Activated CD8-positive, alpha-beta memory T cell treated with anti-CD3 and anti-CD28 coated beads, Interleukin-2, amount 50 U/mL, for 48 hours (primary cell): ENCODE results near the gene TNFRSF17.

ENCODE experiments used
- DNase-seq: peaks from one replicate; pipeline ENCODE4 v3.0.0-alpha.2; 2020

Gene TNFRSF17

DNA sequence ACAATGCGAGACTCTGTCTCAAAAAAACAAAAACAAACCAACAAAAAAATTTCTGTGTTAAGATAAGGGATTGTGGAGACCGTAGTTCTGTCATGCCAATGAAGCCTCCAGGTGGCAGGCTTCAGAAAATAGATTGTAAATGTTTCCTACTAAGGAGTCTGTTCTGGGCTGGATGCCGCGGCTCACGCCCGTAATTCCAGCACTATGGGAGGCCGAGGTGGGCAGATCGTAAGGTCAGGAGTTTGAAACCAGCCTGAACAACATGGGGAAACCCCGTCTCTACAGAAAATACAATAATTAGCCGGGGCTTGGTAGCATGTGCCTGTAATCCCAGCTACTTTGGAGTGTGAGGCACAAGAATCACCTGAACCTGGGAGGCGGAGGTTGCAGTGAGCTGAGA lies 7.1 kb downstream of the TNFRSF17 start:
- no peak for DNase-seq

DNA sequence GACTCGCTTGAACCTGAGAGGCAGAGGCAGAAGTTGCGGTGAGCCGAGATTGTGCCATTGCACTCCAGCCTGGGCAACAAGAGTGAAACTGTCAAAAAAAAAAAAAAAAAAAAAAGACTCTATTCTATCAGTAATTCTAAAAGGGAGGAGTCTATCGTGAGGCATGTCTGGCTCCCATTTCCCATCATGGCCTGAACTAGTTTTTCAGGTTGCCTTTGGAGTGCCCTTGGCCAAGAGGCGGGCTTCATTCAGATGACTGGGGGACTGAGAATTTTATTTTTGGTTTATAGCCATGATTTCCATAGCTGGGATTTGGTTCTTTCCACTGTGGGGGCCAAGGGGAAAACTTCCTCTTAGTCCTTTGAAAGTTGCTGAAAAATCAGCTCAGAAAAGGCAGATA lies 8.1 kb downstream of the TNFRSF17 start:
- no peak for DNase-seq

DNA sequence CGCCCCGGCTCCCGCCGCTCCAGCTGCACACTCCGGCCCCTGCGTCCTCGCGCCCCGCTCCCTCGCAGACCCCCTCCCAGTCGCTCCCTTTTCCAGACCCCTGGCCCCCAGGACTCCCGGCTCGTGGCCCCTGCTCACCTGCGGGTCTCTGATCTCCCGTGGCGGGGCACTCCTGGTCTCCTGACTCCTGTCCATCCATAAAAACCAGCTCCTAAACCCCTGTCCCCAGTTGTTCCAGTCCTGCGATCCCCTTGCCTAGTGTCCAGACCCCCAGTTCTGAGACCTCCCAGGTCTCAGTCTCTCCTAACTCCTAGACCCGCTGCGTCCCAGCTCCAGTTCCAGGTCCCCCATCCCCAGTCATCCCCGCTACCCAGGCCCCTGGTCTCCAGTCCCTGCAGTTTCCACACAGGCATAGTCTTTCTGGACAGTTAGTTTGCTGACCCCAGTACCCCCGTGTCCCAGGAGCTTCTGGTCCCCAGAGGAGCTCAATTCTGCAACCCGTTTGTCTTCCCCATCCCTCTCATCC lies 11.9 kb downstream of the TNFRSF17 start:
- DNase-seq, result peak; percentile 60

DNA sequence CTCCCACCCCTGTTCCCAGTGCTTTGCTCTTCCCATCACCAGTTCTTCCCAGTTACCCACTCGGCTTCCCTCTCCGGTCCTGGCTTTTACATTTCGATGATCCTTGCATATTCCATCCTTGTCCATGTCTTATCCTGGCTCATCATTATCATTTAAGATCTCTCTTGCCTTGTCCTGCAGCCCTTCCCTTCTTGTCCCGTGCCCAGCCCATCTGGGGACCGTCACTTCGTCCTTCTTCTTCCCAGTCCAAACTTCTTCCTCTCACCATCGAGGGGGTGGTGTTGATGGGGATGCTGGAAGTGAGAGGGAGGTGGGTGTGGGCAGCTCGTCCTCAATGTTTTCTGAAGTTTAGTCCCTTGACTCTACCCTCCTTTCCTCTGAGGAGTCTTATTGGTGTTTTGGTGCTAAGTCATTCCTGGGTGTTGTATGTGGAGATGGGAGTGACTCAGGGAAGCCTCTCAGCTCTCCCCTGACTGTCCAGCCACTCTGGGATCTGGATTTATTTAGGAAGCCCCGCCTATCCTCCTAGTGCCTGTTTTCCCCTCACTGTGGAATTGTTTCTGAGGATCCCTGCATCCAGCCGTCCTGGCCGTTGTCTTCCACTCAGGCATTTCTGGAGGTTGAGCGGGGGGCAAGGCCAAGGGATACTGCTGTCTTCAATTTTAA lies 12.5 kb downstream of the TNFRSF17 start:
- no peak for DNase-seq

DNA sequence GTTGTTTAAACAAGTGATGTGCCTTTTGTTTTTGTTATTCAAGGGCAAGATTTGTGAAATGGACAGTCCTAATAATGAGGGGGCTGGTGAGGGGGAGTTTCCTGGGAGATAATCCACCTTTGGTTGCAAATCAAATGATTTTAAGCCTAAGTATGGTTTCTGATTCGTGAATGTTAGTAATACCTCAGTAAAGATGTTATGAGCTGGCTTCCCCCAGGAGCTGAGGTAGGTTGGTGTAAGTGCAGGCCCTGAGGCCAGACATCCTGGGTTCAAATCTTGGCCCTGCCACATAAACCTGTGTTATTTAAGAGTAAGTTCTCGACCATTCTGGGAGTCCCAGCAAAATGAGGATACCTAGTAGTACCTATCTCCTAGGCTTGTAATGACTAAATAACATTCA lies 13.1 kb downstream of the TNFRSF17 start:
- no peak for DNase-seq

DNA sequence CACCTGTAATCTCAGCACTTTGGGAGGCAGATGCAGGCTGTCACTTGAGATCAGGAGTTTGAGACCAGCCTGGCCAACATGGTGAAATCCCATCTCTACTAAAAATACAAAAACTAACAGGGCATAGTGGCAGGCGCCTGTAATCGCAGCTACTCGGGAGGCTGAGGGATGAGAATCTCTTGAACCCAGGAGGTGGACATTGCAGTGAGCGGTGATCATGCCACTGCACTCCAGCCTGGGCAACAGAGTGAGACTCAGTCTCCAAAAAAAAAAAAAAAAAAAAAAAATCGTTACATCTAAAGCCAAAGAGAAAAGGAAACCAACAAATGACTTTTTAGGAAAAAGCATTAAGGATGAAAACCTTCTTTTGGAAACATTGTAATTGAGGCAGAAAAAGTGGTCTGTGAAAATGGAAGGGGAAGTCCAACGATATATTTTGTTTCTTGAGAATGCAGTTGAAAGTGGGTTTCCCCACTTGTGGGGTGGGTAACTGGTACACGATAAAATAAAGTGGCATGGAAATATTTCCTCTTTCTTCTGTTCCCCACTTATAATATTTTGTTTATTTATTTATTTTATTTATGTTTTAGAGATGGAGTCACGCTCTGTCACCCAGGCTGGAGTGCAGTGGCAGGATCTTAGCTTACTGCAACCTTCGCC lies 14.1 kb downstream of the TNFRSF17 start:
- no peak for DNase-seq

DNA sequence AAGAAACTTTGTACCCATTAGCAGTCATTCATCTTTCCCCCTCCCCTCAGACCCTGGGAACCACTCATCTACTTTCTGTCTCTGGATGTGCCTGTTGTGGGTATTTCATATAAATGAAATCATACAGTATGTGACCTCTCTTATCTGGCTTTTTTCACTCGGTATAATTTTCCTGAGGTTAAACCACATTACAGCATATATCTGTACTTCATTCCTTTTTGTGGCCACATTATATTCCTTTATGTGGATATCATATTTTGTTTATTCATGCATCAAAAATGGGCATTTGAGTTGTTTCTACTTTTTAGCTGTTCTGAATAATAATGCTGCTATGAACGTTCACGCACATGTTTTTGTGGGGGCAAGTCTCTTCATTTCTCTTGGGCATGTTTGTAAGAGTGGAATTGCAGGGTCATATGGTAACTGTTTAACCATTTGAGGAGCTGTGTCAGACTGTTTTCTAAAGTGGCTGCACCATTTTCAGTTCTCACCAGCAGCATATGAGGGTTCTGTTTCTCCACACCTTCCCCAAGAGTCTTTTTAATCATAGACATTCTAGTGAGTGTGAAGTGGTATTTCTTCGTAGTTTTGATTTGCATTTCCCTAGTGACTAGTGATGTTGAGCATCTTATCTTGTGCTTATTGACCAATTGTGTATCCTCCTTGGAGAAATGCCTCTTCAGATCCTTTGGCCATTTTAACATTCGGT lies 15.3 kb downstream of the TNFRSF17 start:
- no peak for DNase-seq

DNA sequence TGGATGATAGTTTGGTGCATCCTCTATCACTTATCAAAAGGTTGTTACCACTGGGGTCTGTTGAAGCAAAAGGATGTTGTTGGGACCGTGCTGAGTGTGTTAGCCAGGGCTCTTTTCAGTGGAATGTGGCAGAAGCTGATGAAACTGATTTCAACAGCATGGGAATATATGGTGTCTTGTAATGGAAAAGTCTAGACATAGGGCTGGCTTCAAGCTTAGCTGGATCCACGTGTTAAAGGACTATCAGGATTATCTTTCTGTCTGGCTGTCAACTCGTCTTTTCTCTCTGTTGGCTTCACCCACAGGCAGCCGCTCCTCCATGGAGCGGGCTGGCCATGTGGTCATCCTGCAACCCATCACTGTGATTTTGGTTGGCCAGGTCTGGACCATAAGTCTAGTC lies 20.2 kb downstream of the TNFRSF17 start:
- no peak for DNase-seq

DNA sequence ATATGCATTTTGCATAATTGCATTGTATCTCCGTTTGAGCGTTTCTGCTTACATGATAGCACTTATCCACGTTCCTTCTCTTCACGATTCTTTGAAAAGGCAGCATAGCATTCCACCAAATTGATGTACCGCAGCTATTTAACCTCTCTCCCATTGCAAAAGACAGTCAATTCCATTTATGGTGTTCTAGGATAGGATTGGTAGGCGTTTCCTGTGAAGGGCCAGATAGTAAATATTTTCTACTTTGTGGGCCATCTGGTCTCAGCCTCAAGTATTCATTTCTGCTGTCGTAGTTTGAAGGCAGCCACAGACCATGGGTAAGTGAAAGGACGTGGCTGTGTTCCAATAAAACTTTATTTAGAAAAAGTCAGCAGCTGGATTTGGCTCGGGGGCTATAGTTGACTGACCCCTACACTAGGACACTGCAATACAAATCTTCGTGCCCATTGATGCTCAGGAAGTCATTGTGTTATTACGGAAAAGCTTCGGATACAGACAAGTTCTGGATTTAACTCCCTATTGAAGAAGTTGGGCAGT lies 21.6 kb downstream of the TNFRSF17 start:
- DNase-seq, result no peak

DNA sequence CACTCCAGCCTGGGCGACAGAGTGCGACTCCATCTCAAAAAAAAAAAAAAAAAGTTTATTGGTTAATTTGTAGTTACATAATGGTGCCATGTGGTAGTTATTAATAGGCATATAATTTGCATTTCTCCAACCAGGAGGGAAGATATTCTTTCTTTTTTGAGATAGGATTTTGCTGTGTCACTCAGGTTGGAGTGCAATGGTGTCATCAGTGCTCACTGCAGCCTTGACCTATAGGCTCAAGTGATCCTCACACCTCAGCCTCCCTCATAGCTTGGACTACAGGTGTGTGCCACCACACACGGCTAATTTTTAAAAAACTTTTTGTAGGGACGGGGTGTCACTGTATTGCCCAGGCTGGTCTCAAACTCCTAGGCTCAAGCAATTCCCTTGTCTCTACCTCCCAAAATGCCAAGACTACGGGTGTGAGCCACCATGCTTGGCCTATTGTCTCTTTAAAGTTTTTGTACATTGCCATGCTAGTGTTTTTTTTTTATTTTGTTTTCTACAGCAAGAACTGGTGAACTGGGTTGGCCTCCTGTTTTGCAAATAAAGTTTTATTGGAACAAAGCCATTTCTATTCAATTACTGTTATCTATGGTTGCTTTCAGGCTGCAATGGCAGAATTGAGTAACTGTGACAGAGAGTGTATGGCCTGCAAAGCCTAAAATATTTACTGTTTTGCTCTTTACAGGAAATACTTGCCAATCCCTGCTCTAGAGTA lies 23.4 kb downstream of the TNFRSF17 start:
- no peak for DNase-seq

DNA sequence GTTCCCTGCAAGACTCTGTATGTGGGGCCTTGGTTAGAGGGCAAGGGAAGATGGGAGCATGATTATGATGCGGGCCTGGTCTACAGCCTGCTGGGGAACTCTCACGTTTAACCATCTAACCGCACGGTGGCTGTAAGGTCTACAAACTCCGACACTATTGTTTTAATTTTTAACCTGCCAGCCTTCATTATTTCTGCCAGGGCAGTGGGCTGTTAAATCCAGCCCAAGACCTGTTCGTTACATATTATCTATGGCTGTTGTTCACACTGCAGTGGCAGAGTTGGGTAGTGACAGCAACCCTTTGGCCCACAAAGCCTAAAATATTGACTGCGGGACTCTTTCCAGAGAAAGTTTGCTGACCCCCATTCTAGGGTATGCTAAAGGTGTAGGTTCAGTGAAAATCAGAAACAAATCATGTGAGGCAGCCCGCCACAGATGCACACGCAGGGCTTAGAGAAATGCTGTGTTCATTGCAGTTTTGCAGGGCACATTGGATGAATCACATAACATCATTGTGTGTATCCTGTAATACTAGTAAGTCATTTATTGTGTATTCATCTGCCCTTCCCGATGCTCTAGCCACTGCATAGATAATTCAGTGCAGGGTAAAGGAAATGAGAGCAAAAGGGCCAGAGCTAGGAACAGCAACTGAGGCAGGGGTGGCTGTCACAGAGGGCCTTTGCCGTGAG lies 25.8 kb downstream of the TNFRSF17 start:
- DNase-seq, result no peak

DNA sequence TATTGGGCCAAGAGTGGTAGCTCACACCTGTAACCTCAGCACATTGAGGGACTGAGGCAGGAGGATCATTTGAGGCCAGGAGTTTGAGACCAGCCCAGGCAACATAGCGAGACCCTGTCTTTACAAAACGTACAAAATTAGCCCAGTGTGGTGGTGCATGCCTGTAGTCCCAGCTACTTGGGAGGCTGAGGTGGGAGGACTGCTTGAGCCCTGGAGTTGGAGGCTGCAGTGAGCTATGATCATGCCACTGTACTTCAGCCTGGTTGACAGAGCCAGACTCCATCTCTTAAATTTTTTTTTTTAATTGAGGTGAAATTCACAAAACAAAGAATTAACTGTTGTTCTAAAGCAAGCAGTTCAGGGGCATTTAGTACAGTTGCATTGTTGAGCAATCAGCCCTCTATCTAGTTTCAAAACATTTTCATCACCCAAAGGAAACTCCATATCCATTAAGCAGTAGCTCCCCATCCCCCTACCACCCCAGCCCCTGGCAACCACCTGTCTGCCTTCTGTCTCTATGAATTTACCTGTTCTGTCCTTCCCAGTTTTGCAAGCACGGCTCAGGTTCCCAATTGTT lies 27.1 kb downstream of the TNFRSF17 start:
- no peak for DNase-seq

DNA sequence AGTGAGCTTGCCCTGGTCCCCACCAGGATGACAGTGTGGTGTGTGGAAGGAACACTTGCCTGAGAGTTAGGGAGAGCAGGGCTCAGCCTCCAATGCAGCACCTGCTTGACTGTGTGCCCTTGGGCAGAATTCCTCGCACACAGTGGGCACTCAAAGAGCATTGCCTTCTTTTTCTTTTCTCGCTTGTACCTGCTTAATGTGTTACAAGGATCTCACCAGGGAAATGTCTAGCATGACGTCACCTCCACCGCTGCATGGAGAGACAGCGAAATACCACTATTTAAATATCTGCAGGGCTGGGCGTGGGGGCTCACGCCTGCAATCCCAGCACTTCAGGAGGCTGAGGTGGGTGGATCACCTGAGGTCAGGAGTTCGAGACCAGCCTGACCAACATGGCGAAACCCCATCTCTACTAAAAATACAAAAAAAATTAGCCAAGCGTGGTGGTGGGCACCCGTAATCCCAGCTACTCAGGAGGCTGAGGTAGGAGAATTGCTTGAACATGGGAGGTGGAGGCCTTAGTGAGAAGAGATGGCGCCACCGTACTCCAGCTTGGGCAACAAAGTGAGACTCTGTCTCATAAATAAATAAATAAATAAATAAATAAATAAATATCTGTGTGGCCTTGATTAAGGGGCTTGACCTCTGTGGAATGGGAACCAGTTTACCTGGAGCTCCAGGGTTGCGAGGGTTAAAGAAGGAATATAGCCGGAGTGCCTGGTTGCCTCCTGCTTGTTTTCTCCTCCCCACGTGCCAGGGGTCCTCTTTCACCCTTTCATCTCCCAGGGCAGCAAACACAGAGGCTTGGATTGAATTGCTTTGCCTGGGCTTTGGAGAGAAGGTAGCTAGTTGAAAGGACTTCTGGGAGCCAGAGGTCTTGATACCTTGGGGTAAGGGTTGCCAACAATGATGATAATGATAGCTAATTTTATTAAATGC lies 27.8 kb downstream of the TNFRSF17 start:
- no peak for DNase-seq

DNA sequence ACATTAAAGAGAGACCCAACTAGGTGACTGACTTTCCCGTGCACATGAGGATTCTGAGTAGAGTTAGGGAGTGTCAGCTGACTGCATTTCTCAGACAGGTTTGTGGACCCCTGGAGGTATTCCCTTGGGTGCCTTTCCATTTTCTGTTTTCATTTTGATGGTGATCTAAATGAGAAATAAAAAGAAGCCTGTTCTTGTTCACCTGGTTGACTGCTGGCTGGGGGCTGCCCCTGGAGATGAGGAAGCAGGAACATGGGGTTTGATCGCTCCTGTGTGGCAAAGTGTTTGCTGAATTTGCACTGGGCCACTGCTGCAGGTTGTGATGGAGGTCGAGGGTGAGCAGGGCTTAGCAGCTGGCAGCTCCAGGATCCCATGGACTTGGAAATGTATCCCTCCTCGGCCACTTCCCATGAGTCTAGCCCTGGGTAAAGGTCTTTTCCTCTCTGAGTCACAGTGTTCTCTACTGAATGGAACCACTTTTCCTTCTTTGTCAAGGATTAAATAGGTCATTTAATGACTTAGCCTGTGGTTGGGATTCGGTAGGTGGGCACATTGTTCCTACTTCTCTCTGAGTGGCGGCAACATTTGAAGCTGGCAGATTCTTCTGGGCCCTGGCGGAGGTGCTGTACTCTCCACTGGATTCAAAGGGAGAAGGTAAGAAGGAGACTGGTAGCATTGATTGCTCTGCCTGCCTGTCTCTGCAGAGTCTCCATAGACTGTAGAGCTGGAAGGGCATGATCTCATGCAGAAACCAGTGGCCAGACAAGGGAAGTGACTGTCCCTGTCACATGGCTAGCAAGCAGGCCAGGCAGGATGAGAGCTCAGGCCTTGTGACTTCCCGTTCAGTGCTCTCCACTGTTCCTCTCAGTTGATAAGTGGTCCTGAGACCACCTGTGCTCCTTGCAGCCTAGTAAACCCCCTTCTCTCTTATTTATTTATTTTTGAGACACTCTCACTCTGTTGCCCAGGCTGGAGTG lies 29.4 kb downstream of the TNFRSF17 start:
- DNase-seq, result no peak

DNA sequence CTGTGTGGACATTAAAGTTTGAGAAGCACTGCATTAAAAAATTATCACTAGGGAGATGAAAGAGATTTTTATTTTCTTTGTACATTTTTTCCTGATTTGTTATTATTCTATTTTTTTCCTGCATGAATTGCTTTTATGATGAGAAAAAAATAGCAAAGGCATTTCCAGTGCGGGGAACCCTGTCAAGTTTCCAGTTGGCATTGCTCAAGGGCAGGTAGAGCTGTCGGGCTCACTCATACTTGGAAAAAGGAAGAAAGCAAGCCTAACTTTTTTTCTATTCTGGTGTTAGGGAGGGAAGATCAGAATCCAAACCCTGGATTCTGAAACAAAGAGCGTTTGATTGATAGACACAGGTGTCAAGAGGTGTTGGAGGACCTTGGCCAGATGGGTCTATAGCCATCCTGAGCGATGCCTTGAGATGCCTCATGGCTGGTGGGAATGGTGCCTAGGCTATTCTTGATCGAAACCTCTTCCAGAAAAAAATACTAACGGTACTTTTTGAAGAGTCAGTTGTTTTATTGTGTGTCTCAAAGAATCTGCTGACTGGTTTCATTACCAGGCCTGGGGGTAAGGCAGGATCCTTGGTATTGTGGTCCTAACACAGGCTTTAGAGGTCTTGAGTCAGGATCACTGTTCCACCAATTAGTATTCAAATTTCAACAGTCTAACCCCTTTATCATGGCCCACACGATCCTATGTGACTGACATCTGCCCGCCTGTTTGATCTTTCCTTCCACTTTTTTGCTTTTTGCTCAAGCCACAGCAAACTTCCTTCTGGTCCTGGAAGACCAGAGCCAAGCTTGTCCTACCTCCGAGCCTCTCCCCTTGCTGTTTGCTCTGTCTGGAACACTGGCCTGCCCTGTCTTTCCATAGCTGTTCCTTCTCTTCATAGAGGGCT lies 31.7 kb downstream of the TNFRSF17 start:
- DNase-seq, result no peak

DNA sequence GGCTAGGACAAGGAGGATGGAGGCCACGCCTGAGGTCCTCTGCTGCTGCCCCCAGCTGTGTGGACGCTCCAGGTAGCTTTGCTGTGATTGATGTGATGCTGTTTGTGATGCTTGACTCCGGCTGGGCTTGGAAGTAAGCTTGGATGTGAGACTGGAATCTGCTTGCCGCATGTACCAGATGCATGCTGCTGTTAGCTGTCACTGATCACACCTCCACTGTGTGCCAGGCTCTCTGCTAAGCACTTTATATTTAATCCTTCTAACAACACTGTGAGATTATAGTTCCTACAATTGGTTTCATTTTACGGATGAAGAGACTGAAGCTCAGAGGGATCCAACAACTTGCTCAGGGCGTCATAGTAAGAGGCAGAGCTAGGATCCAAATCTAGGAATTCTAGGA lies 35.0 kb downstream of the TNFRSF17 start:
- DNase-seq, result no peak

DNA sequence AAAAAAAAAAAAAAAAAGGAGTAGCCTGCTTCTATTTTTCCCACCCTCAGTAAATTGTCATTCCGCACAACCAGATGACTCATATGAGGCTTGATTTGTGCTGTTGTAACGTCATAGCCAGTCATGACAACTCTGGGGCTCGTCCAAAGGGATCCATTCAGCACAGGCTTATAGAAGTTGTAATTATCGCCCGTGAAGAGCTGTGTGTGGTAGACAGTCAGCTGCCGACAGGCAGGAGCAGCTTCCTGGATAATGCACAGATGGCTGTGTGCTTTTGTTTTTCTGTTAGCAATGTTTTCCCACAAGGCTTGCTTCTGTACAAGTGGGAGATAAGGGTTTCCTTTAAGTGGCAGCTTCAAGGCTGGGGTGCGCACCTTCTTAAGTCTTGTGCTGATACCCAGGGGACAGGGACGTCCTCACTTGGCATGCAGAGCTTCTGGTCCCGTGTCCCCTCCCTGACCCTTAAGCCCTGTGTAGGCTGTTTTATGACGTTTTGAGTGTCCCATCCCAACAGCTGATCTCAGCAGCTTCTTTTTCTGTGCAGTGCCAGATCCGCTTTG lies 37.5 kb downstream of the TNFRSF17 start:
- DNase-seq, result no peak

DNA sequence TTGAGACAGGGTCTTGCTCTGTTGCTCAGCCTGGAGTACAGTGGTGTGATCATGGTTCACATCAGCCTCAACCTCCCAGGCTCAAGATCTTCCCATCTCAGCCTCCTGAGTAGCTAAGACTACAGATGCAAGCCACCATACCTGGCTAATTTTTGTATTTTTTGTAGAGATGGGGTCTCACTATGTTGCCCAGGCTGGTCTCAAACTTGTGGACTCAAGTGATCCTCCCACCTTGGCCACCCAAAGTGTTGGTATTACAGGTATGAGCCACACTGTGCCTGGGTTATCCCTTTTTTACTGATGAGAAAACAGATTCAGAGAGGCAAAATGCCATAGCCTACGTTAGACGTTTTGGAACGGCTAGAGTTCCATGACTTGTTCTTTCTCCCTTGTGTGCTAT lies 41.6 kb downstream of the TNFRSF17 start:
- DNase-seq, result no peak
